Lung (tissue), 12 donors: ENCODE data around the gene XDH. TPM values are rescaled to one million over a fixed set of nuclear protein-coding genes. Genes with fewer than 3 reads are reported as not detected.

Source experiments
- ATAC-seq: fragments of 200-7000 bp; cut with Tn5 transposase; one replicate; pipeline ENCODE4 v1.9.1; 2020; ENCODE audit warnings: moderate number of reproducible peaks; ENCODE audit not compliant: insufficient read depth, low FRiP score
- DNase-seq, 3 donors: peaks; one replicate each; pipeline ENCODE4 v3.0.0-alpha.2; 2013 to 2017
- H3K27ac ChIP-seq, 2 donors: one replicate each; pipeline ENCODE4 v1.5.1; 2013; ENCODE audit warnings: mild to moderate bottlenecking in 2 of 2, moderate library complexity in 2 of 2, control low read depth in 1 of 2, inconsistent platforms in 1 of 2, low read depth in 1 of 2, low read length in 1 of 2
- H3K27me3 ChIP-seq, 3 donors: one replicate each; pipeline ENCODE4 v1.5.1; 2013; ENCODE audit warnings: low read length in 2 of 3; ENCODE audit not compliant: control insufficient read depth in 3 of 3, insufficient read depth in 3 of 3
- H3K36me3 ChIP-seq, 4 donors: one replicate each; pipeline ENCODE4 v1.5.1; 2013; ENCODE audit warnings: low read length in 4 of 4, mild to moderate bottlenecking in 1 of 4, moderate library complexity in 1 of 4; ENCODE audit not compliant: control insufficient read depth in 4 of 4, insufficient read depth in 4 of 4
- H3K4me1 ChIP-seq, 5 donors: one replicate each; pipeline ENCODE4 v1.5.1; 2013; ENCODE audit warnings: low read length in 5 of 5, mild to moderate bottlenecking in 2 of 5, moderate library complexity in 1 of 5; ENCODE audit not compliant: control insufficient read depth in 5 of 5, insufficient read depth in 5 of 5
- H3K4me3 ChIP-seq: one replicate; pipeline ENCODE4 v1.5.1; 2013; ENCODE audit warnings: mild to moderate bottlenecking, control low read depth, moderate library complexity
- H3K9ac ChIP-seq, 2 donors: one replicate each; pipeline ENCODE4 v1.5.1; 2013; ENCODE audit warnings: low read length in 2 of 2, control low read depth in 1 of 2; ENCODE audit not compliant: insufficient read depth in 1 of 2
- H3K9me3 ChIP-seq, 4 donors: one replicate each; pipeline ENCODE4 v1.5.1; 2013; ENCODE audit warnings: low read length in 3 of 4, mild to moderate bottlenecking in 1 of 4, moderate library complexity in 1 of 4; ENCODE audit not compliant: control insufficient read depth in 4 of 4, insufficient read depth in 3 of 4
- WGBS, 2 donors: extraction: QIAGEN DNeasy Blood & Tissue Kit; methylation state at CpG; one replicate each; pipeline ENCODE4 v1.1.7; 2013; 5-methylcytosine and 5-hydroxymethylcytosine counted together
- polyA plus RNA-seq, 2 donors: library from polyadenylated mRNA; stranded (reverse); fragments of 200-250 nt; gene quantifications; one replicate each; pipeline ENCODE4 v1.2.1, GENCODE V29; 2013
- total RNA-seq, 2 donors: library from RNA; depleted of rRNA in 1 of 2; stranded (reverse); fragments of >200 nt in 1 of 2; gene quantifications; one replicate each; pipeline ENCODE4 v1.2.1, GENCODE V29; 2014 to 2021
- TF ChIP-seq, protein P1 (sequence below): IDR thresholded peaks from 2 replicates; pipeline ENCODE4 v1.5.1; 2012; ENCODE audit warnings: mild to moderate bottlenecking; ENCODE audit errors: control extremely low read depth, extremely low read depth
- donor health status: control.
- donor health status: control.
- donor health status: Bipolar disorder and iron deficiency.
- donor health status: healthy.
- donor health status: DM: yes; HTN: yes; CAD: no.

XDH gene
- total and polyA plus RNA-seq, 4 donors = 0.12 to 1.5 (median 0.60) TPM

DNA sequence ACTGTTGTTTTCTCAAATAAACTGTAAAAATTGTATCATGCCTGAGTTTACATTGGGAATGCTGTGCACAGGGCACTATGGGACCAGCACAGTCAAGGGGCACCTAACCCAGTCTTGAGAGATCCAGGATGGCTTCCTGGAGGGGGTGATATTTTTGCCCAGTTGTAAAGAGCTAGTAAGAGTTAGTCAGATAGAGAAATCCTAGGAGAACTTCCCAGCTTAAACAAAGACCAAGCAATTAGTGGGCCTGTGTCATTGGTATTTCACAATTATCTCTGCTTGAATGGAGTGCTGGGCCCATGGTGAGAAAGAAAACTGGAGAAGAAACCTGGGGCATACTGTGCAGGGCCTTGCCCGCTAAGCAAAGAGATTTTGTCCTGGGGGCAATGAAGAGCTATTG is 12.2 kb downstream of the XDH start:
- TF ChIP-seq, protein P1, sequence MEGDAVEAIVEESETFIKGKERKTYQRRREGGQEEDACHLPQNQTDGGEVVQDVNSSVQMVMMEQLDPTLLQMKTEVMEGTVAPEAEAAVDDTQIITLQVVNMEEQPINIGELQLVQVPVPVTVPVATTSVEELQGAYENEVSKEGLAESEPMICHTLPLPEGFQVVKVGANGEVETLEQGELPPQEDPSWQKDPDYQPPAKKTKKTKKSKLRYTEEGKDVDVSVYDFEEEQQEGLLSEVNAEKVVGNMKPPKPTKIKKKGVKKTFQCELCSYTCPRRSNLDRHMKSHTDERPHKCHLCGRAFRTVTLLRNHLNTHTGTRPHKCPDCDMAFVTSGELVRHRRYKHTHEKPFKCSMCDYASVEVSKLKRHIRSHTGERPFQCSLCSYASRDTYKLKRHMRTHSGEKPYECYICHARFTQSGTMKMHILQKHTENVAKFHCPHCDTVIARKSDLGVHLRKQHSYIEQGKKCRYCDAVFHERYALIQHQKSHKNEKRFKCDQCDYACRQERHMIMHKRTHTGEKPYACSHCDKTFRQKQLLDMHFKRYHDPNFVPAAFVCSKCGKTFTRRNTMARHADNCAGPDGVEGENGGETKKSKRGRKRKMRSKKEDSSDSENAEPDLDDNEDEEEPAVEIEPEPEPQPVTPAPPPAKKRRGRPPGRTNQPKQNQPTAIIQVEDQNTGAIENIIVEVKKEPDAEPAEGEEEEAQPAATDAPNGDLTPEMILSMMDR = no peak
- ATAC-seq = no peak
- Histone ChIP-seq H3K4me3 (no peak overlapping the region), H3K4me1 (no peaks in the 10 kb centered on the region), H3K36me3 (no peaks in the 10 kb centered on the region), H3K9me3 (peaks cover 0 to under 1% (median 0%) of the 10 kb centered on the region in 4 donors), H3K27ac (no peak overlapping the region), H3K27me3 (no peaks in the 10 kb centered on the region), H3K9ac (no peak overlapping the region)
- 94% methylated on average over 1 of the region's 1 CpG for WGBS, 2 donors
- no peak for DNase-seq

DNA sequence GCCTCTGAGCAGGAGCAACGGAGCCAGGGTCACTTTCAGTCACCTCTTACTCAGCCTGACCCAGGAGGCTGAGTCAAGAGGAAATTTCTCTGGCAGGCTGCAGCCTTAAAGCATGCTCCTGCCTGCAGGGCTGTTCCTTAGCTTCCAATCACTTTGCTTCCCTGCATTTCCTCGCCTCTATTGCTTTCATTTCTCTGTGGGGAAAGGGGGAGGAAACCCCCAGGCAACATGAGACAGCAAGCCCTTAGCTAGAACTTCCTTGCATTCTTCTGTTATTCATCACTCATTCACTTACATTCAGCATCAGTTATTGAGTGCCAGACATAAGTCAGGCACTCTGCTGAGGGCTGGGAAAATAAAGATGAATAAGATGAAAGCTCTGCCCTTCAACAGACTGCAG is 13.0 kb downstream of the XDH start:
- TF ChIP-seq, protein P1 = no peak
- 50 to 54% methylated on average over 2 of the region's 2 CpGs for WGBS, 2 donors
- H3K9ac ChIP-seq = no peak overlapping the region
- no peak overlapping the region for H3K27ac ChIP-seq
- no peaks in the 10 kb centered on the region for H3K27me3 ChIP-seq
- H3K4me1 ChIP-seq = no peaks in the 10 kb centered on the region
- no peaks in the 10 kb centered on the region for H3K36me3 ChIP-seq
- ATAC-seq = no peak
- DNase-seq = no peak
- H3K4me3 ChIP-seq = no peak overlapping the region
- H3K9me3 ChIP-seq = peaks cover 0 to 2% (median 0%) of the 10 kb centered on the region in 4 donors

GRCh38 chr2:31398881-31399280 is 15.7 kb downstream of the XDH start:
- WGBS, 2 donors = 89 to 90% methylated on average over 2 of the region's 2 CpGs
- ATAC-seq (no peak), DNase-seq (no peak)
- no peaks in the 10 kb centered on the region for H3K27me3 ChIP-seq
- no peaks in the 10 kb centered on the region for H3K36me3 ChIP-seq
- TF ChIP-seq, protein P1 = no peak
- H3K4me3 ChIP-seq = no peak overlapping the region
- peaks cover 0 to 2% (median 0%) of the 10 kb centered on the region in 4 donors for H3K9me3 ChIP-seq
- no peak overlapping the region for H3K27ac ChIP-seq
- H3K9ac ChIP-seq = no peak overlapping the region
- H3K4me1 ChIP-seq = no peaks in the 10 kb centered on the region

DNA sequence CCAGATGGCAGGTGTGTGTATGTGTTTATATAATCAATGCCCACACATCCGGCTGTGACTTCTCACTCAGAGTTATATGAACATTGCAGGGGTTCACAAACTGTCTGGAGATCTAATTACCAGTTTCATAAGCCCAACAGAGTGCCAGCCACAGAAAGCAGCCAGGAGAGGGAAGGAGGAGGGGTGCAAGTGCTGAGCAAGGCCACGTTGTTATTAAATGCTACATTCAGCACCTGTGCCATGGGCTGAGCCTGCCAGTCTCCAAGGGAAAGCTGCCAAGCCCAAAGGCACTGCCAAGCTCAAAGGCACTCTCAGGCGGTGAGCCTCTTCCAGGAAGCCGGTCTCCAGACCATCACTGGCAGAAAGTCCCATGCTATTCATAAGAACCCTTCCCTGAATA is 17.4 kb downstream of the XDH start:
- Histone ChIP-seq H3K4me3 (no peak overlapping the region), H3K9me3 (peaks cover 0 to 2% (median 0%) of the 10 kb centered on the region in 4 donors), H3K27ac (no peak overlapping the region), H3K4me1 (no peaks in the 10 kb centered on the region), H3K27me3 (no peaks in the 10 kb centered on the region), H3K9ac (no peak overlapping the region), H3K36me3 (no peaks in the 10 kb centered on the region)
- no peak for DNase-seq
- TF ChIP-seq, protein P1 = no peak
- WGBS, 2 donors = 76 to 80% methylated on average over 4 of the region's 4 CpGs
- no peak for ATAC-seq
